Skeletal muscle satellite cell (primary cell): ENCODE results near the gene PNISR.

Experiments
- H3K27me3 ChIP-seq: 2 replicates; pipeline ENCODE4 v1.7.0; 2013; ENCODE audit warnings: low read length; ENCODE audit not compliant: control insufficient read depth, insufficient read depth
- H3K36me3 ChIP-seq: 2 replicates; pipeline ENCODE4 v1.7.0; 2013; ENCODE audit warnings: mild to moderate bottlenecking, control low read depth, low read length; ENCODE audit not compliant: insufficient read depth
- H3K4me1 ChIP-seq: 2 replicates; pipeline ENCODE4 v1.7.0; 2013; ENCODE audit warnings: low read length; ENCODE audit not compliant: control insufficient read depth, insufficient read depth
- H3K4me2 ChIP-seq: 2 replicates; pipeline ENCODE4 v1.7.0; 2013; ENCODE audit warnings: mild to moderate bottlenecking, low read length
- H3K4me3 ChIP-seq: 2 replicates; pipeline ENCODE4 v1.7.0; 2013; ENCODE audit warnings: low read length
- H3K9ac ChIP-seq: 2 replicates; pipeline ENCODE4 v1.7.0; 2013; ENCODE audit warnings: mild to moderate bottlenecking, low read depth, low read length, moderate library complexity
- H3K9me3 ChIP-seq: replicated peaks from 2 replicates; pipeline ENCODE4 v1.7.0; 2013; ENCODE audit warnings: mild to moderate bottlenecking, control low read depth, low read length

Gene PNISR

DNA sequence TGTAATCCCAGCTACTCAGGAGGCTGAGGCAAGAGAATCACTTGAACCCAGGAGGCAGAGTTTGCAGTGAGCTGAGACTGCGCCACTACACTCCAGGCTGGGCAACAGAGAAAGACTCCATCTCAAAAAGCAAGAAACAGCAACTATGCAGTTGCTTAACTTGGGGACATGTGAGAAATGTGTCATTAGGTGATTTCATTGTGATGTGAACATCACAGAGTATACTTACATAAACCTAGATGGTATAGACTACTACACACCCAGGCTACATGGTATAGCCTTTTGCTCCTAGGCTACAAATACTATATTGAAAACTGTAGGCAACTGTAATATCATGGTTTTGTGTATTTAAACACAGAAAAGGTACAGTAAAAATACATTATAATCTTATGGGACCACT lies 27.8 kb downstream of the PNISR start:
- Histone ChIP-seq H3K9me3 (no peaks in the 10 kb centered on the region), H3K27me3 (no peaks in the 10 kb centered on the region), H3K4me2 (no peak overlapping the region), H3K4me3 (no peak overlapping the region), H3K36me3 (peaks cover 32% of the 10 kb centered on the region), H3K4me1 (no peaks in the 10 kb centered on the region), H3K9ac (no peak overlapping the region)

DNA sequence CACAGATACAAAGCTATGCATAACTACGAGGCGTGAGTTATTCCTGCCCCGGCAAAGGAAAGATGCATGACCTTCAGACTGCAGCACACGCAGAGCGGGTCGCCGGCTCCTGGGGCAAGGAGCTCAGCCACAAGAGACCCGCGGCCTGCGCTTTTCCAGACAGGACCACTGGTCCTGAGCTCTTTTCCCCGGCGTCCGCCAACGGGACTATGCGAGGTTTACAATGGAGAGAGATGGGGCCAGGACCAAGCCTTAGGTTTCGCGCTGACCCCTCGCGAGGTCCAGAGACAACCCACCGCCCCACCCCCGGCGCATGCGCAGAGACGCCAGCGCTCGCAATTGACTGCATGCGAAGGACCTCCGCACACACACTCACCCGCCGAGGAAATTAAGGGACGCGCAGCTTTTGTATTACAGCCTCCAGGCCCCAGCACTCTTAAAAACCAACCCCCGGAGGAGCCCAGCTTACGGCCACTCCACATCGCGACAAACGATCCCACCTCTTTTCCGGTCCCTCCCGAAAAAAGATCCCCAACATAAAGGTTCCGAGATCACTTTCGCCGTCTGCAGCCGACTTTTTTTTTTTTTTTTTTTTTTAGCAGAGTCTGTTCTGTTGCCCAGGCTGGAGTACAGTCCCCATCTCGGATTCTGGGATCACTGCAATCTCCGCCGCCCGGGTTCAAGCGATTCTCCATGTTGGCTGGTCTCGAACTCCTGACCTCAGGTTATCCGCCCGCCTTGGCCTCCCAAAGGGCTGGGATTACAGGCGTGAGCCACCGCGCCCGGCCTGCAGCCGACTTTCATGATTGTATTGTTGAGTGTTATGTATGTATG lies 31.2 kb downstream of the PNISR start, which contains the start of gene COQ3:
COQ3 (minus strand) TSS at position 498 of the 834 bp plus-strand sequence; CDS start at position 482, 16 bp downstream.
- Histone ChIP-seq H3K9me3 (no peaks in the 10 kb centered on the region), H3K4me2 (peak within 1 kb of the TSS; percentile 84), H3K9ac (peak within 1 kb of the TSS; percentile 96), H3K27me3 (no peaks in the 10 kb centered on the region), H3K36me3 (peaks cover 2% of the 10 kb centered on the region), H3K4me1 (no peaks in the 10 kb centered on the region), H3K4me3 (peak within 1 kb of the TSS; percentile 97)

- peak overlapping the region; percentile 96 for H3K9ac ChIP-seq
- no peaks in the 10 kb centered on the region for H3K9me3 ChIP-seq
- peak overlapping the region; percentile 97 for H3K4me3 ChIP-seq
- H3K36me3 ChIP-seq, result peaks cover 2% of the 10 kb centered on the region
- H3K4me1 ChIP-seq, result no peaks in the 10 kb centered on the region
- H3K27me3 ChIP-seq, result no peaks in the 10 kb centered on the region
- peak overlapping the region; percentile 84 for H3K4me2 ChIP-seq
Measured at GRCh38 chr6:99393366-99393697, 31.8 kb downstream of the PNISR start.

DNA sequence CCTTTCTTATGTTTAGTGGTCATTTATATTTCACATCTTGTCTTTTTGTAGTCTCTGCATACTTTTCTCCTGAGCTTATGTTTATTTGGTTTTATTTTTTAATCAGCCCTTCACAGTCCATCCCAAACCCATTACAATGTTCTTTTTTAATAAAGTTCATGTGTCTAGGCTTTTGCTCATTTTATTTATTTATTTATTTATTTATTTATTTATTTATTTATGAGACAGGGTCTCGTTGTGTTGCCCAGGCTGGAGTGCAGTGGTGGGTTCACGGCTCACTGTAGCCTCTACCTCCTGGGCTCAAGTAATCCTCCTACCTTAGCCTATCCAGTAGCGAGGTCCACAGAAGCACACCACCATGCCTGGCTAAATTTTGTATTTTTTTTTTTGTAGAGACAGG lies 34.2 kb downstream of the PNISR start:
- Histone ChIP-seq H3K9ac (no peak overlapping the region), H3K4me2 (no peak overlapping the region), H3K4me3 (no peak overlapping the region), H3K9me3 (no peaks in the 10 kb centered on the region), H3K27me3 (no peaks in the 10 kb centered on the region), H3K4me1 (no peaks in the 10 kb centered on the region), H3K36me3 (no peaks in the 10 kb centered on the region)

- Histone ChIP-seq H3K9me3 (no peaks in the 10 kb centered on the region), H3K36me3 (no peaks in the 10 kb centered on the region), H3K4me1 (no peaks in the 10 kb centered on the region), H3K4me3 (no peak overlapping the region), H3K9ac (no peak overlapping the region), H3K27me3 (no peaks in the 10 kb centered on the region), H3K4me2 (no peak overlapping the region)
Measured at GRCh38 chr6:99384507-99384906, 40.6 kb downstream of the PNISR start.

- no peaks in the 10 kb centered on the region for H3K9me3 ChIP-seq
- H3K4me2 ChIP-seq, result no peak overlapping the region
- H3K9ac ChIP-seq, result no peak overlapping the region
- H3K4me1 ChIP-seq, result no peaks in the 10 kb centered on the region
- H3K4me3 ChIP-seq, result no peak overlapping the region
- no peaks in the 10 kb centered on the region for H3K27me3 ChIP-seq
- H3K36me3 ChIP-seq, result no peaks in the 10 kb centered on the region
Measured at GRCh38 chr6:99378636-99379035, 46.5 kb downstream of the PNISR start.

DNA sequence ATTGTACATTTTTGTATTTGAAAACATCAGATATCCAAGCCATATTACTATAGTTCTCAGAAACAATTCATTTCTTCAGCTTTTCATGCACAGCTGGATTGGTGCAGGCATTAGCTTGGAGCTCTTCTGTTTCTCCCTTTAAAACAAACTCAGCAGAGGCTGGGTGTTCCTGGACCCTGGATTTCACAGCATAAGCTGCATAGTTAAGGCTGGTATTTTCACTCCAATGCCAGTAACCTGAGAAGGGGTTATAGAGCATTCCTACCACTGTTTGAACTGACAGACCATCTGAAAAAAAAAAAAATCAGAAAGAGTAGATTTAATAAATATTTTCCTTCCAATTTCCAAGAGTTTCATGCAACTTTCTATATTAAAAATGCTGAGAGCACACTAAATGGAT lies 55.6 kb downstream of the PNISR start:
- H3K9ac ChIP-seq, result no peak overlapping the region
- no peak overlapping the region for H3K4me2 ChIP-seq
- H3K27me3 ChIP-seq, result no peaks in the 10 kb centered on the region
- H3K9me3 ChIP-seq, result no peaks in the 10 kb centered on the region
- no peaks in the 10 kb centered on the region for H3K4me1 ChIP-seq
- H3K4me3 ChIP-seq, result no peak overlapping the region
- H3K36me3 ChIP-seq, result no peaks in the 10 kb centered on the region

GRCh38 chr6:99366852-99367251 lies 58.3 kb downstream of the PNISR start:
- H3K36me3 ChIP-seq, result no peaks in the 10 kb centered on the region
- H3K27me3 ChIP-seq, result no peaks in the 10 kb centered on the region
- H3K4me3 ChIP-seq, result no peak overlapping the region
- no peak overlapping the region for H3K4me2 ChIP-seq
- no peaks in the 10 kb centered on the region for H3K9me3 ChIP-seq
- H3K9ac ChIP-seq, result no peak overlapping the region
- H3K4me1 ChIP-seq, result no peaks in the 10 kb centered on the region

GRCh38 chr6:99364026-99364425 lies 61.1 kb downstream of the PNISR start:
- Histone ChIP-seq H3K4me3 (no peak overlapping the region), H3K4me2 (no peak overlapping the region), H3K9ac (no peak overlapping the region), H3K36me3 (no peaks in the 10 kb centered on the region), H3K9me3 (no peaks in the 10 kb centered on the region), H3K4me1 (no peaks in the 10 kb centered on the region), H3K27me3 (peaks cover 17% of the 10 kb centered on the region)

- no peaks in the 10 kb centered on the region for H3K9me3 ChIP-seq
- no peak overlapping the region for H3K9ac ChIP-seq
- H3K4me3 ChIP-seq, result no peak overlapping the region
- no peaks in the 10 kb centered on the region for H3K36me3 ChIP-seq
- H3K4me1 ChIP-seq, result no peaks in the 10 kb centered on the region
- H3K4me2 ChIP-seq, result no peak overlapping the region
- H3K27me3 ChIP-seq, result peaks cover 23% of the 10 kb centered on the region
Measured at GRCh38 chr6:99362678-99363268, 62.3 kb downstream of the PNISR start.

DNA sequence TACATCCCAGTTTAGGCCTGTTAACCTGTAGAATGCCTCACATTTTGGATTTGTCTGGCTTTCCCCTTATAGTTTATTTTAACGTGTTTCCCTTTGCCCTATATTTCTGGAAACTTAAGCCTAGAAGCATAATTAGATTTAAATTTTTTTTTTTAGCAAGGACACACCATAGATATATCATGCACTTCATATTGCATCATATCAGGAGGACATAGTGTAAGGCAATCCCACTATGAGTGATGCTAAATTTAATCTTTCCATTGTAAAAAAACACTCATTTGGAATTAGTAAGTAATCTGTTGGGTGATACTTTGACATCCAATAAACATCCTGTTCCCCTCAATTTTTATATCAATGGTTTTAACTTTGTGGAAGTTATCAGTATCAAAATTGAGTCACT lies 65.3 kb downstream of the PNISR start:
- H3K4me3 ChIP-seq, result no peak overlapping the region
- H3K27me3 ChIP-seq, result peaks cover 41% of the 10 kb centered on the region
- H3K4me2 ChIP-seq, result no peak overlapping the region
- H3K9me3 ChIP-seq, result no peaks in the 10 kb centered on the region
- H3K4me1 ChIP-seq, result no peaks in the 10 kb centered on the region
- no peak overlapping the region for H3K9ac ChIP-seq
- no peaks in the 10 kb centered on the region for H3K36me3 ChIP-seq

DNA sequence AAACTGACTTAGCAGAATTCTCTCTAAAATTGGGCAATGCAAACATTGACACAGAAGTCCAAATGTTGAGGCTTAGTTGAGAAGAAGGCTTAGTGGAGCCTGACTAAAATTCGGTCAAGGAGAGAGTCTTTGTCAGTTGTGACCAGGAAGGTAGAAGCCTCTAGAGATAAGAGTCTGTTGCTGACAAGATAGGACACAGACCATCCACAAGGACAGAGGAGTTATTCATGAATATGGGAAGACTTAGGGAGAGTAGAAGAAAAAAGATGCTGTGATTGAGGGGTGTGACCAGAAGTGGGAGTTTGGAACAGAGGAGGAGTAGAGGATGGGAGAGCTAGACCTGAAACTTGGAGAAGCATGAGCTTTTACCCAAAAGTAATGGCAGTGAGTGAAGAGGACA lies 68.5 kb downstream of the PNISR start:
- no peaks in the 10 kb centered on the region for H3K4me1 ChIP-seq
- no peaks in the 10 kb centered on the region for H3K36me3 ChIP-seq
- H3K4me2 ChIP-seq, result no peak overlapping the region
- H3K9me3 ChIP-seq, result no peaks in the 10 kb centered on the region
- H3K27me3 ChIP-seq, result peaks cover 52% of the 10 kb centered on the region
- no peak overlapping the region for H3K4me3 ChIP-seq
- no peak overlapping the region for H3K9ac ChIP-seq
